IMR-90 (cell line): ENCODE measurements around the gene ENOX1. TPM values are rescaled to one million over a fixed set of nuclear protein-coding genes. Genes with fewer than 3 reads are reported as not detected.
A peak's percentile ranks its signal among the peaks of the same experiment; 100 is the strongest.

ENCODE experiments used
- ATAC-seq: fragments of 200-7000 bp; cut with Tn5 transposase; 2 replicates; pipeline ENCODE4 v1.9.1; 2020; ENCODE audit warnings: low read depth, mild to moderate bottlenecking, moderate library complexity
- BruUV-seq: library from RNA; stranded (reverse); fragments of 400-500 nt; replicated peaks from 2 replicates; lab custom pipeline; 2021; lab: Mats Ljungman, UMichigan
- CTCF ChIA-PET: fragments of 300-600 bp; formaldehyde crosslinking; extraction: SDS; loops from one replicate; lab custom pipeline; 2021; ENCODE audit warnings: antibody characterized with exemption; lab: Yijun Ruan, JAX
- POLR2A ChIA-PET: fragments of 300-600 bp; sonication (Branson Sonifier 250); formaldehyde crosslinking; loops from one replicate; lab custom pipeline; 2022; ENCODE audit warnings: antibody characterized with exemption; ENCODE audit not compliant: unreplicated experiment; lab: Charles Lee
- DNase-seq: peaks from one replicate; pipeline ENCODE4 v3.0.0; 2013
- H2AFZ ChIP-seq: replicated peaks from 2 replicates; pipeline ENCODE3; 2013; ENCODE audit warnings: low read length, mild to moderate bottlenecking; ENCODE audit not compliant: poor library complexity
- H2AK5ac ChIP-seq: 2 replicates; pipeline ENCODE4 v1.6.1; 2013; ENCODE audit warnings: low read depth, low read length, inconsistent platforms
- H2AK9ac ChIP-seq: replicated peaks from 2 replicates; pipeline ENCODE3; 2013; ENCODE audit warnings: mild to moderate bottlenecking, low read depth, low read length, moderate library complexity; ENCODE audit not compliant: poor library complexity
- H2BK120ac ChIP-seq: 2 replicates; pipeline ENCODE4 v1.6.1; 2013; ENCODE audit warnings: low read depth, low read length, inconsistent platforms
- H2BK15ac ChIP-seq: 3 replicates; pipeline ENCODE4 v1.6.1; 2013; ENCODE audit warnings: low read depth, low read length, inconsistent platforms
- H2BK20ac ChIP-seq: 2 replicates; pipeline ENCODE4 v1.6.1; 2013; ENCODE audit warnings: low read depth, mild to moderate bottlenecking, inconsistent platforms, low read length, moderate library complexity
- H2BK5ac ChIP-seq: 2 replicates; pipeline ENCODE4 v1.6.1; 2013; ENCODE audit warnings: mild to moderate bottlenecking, low read depth, low read length, inconsistent platforms; ENCODE audit not compliant: poor library complexity, severe bottlenecking
- H3K14ac ChIP-seq: replicated peaks from 2 replicates; pipeline ENCODE4 v1.6.1; 2013; ENCODE audit warnings: low read depth, low read length, inconsistent platforms
- H3K18ac ChIP-seq: 2 replicates; pipeline ENCODE4 v1.6.1; 2013; ENCODE audit warnings: low read depth, low read length, control low read depth
- H3K23ac ChIP-seq: 2 replicates; pipeline ENCODE4 v1.6.1; 2013; ENCODE audit warnings: low read depth, low read length, inconsistent platforms
- H3K27ac ChIP-seq: 2 replicates; pipeline ENCODE4 v1.5.1; 2013; ENCODE audit warnings: mild to moderate bottlenecking, control low read depth, low read length; ENCODE audit not compliant: insufficient read depth
- H3K27me3 ChIP-seq: 2 replicates; pipeline ENCODE4 v1.6.1; 2013; ENCODE audit warnings: low read length; ENCODE audit not compliant: control insufficient read depth, insufficient read depth
- H3K36me3 ChIP-seq: 2 replicates; pipeline ENCODE4 v1.6.1; 2013; ENCODE audit warnings: low read length, mixed read lengths; ENCODE audit not compliant: control insufficient read depth, insufficient read depth
- H3K4ac ChIP-seq: 2 replicates; pipeline ENCODE4 v1.6.1; 2013; ENCODE audit warnings: low read depth, low read length, inconsistent platforms
- H3K4me1 ChIP-seq: 2 replicates; pipeline ENCODE4 v1.6.1; 2013; ENCODE audit warnings: low read length, mixed read lengths; ENCODE audit not compliant: control insufficient read depth, insufficient read depth
- H3K4me2 ChIP-seq: 2 replicates; pipeline ENCODE4 v1.6.1; 2013; ENCODE audit warnings: low read depth, mild to moderate bottlenecking, control low read depth, low read length, moderate library complexity
- H3K4me3 ChIP-seq: 2 replicates; pipeline ENCODE4 v1.5.1; 2013; ENCODE audit warnings: low read depth, mild to moderate bottlenecking, control low read depth, low read length, moderate library complexity; ENCODE audit not compliant: insufficient read depth
- H3K56ac ChIP-seq: 2 replicates; pipeline ENCODE4 v1.6.1; 2013; ENCODE audit warnings: low read length, inconsistent platforms; ENCODE audit not compliant: insufficient read depth; ENCODE audit errors: extremely low read depth
- H3K79me1 ChIP-seq, 2 experiments: 2 replicates each; pipeline ENCODE4 v1.6.1; 2013; ENCODE audit warnings: low read length in 2 of 2, inconsistent platforms in 1 of 2, low read depth in 1 of 2
- H3K9ac ChIP-seq: 2 replicates; pipeline ENCODE4 v1.6.1; 2013; ENCODE audit warnings: low read depth, low read length, control low read depth
- H3K9me1 ChIP-seq: 2 replicates; pipeline ENCODE4 v1.6.1; 2013; ENCODE audit warnings: low read length, inconsistent platforms; ENCODE audit not compliant: insufficient read depth
- H3K9me3 ChIP-seq: 2 replicates; pipeline ENCODE4 v1.6.1; 2013; ENCODE audit warnings: low read length; ENCODE audit not compliant: control insufficient read depth, insufficient read depth
- H4K20me1 ChIP-seq: 2 replicates; pipeline ENCODE4 v1.6.1; 2013; ENCODE audit warnings: low read length, inconsistent platforms; ENCODE audit not compliant: insufficient read depth
- H4K5ac ChIP-seq: 2 replicates; pipeline ENCODE4 v1.6.1; 2013; ENCODE audit warnings: mild to moderate bottlenecking, low read depth, low read length, control low read depth
- H4K8ac ChIP-seq, 2 experiments: 2 replicates each; pipeline ENCODE4 v1.6.1; 2013; ENCODE audit warnings: low read depth in 2 of 2, low read length in 2 of 2, control low read depth in 1 of 2, inconsistent platforms in 1 of 2
- H4K91ac ChIP-seq: 2 replicates; pipeline ENCODE4 v1.6.1; 2013; ENCODE audit warnings: low read depth, low read length, inconsistent platforms; ENCODE audit not compliant: insufficient read depth
- BHLHE40 ChIP-seq: fragments of 150-350 bp; IDR thresholded peaks from 2 replicates; pipeline ENCODE4 v1.6.1; 2016; ENCODE audit warnings: mild to moderate bottlenecking, low read depth, low read length
- CEBPB ChIP-seq: IDR thresholded peaks from 2 replicates; pipeline ENCODE4 v1.6.1; 2012; ENCODE audit warnings: low read depth, low read length, improper control_type of control experiment
- CHD1 ChIP-seq: IDR thresholded peaks from 2 replicates; pipeline ENCODE4 v1.6.1; 2012; ENCODE audit warnings: low read depth, low read length, improper control_type of control experiment
- ELK1 ChIP-seq: fragments of 150-350 bp; IDR thresholded peaks from 2 replicates; pipeline ENCODE4 v1.6.1; 2016; ENCODE audit warnings: low read depth, mild to moderate bottlenecking, low read length, moderate library complexity, borderline replicate concordance
- MAFK ChIP-seq: IDR thresholded peaks from 2 replicates; pipeline ENCODE4 v1.6.1; 2012; ENCODE audit warnings: low read depth, low read length, improper control_type of control experiment
- MAZ ChIP-seq: IDR thresholded peaks from 2 replicates; pipeline ENCODE4 v1.6.1; 2012; ENCODE audit warnings: low read depth, mild to moderate bottlenecking, low read length, improper control_type of control experiment, moderate library complexity, borderline replicate concordance
- MXI1 ChIP-seq: IDR thresholded peaks from 2 replicates; pipeline ENCODE4 v1.6.1; 2012; ENCODE audit warnings: low read depth, mild to moderate bottlenecking, low read length, moderate library complexity, borderline replicate concordance
- NFE2L2 ChIP-seq: fragments of 150-350 bp; IDR thresholded peaks from 2 replicates; pipeline ENCODE4 v1.6.1; 2016; ENCODE audit warnings: low read depth, mild to moderate bottlenecking, low read length
- RFX5 ChIP-seq: IDR thresholded peaks from 2 replicates; pipeline ENCODE4 v1.8.0; 2012; ENCODE audit warnings: low read depth, mild to moderate bottlenecking, low read length, moderate library complexity
- USF2 ChIP-seq: fragments of 150-350 bp; IDR thresholded peaks from 2 replicates; pipeline ENCODE4 v1.6.1; 2017; ENCODE audit warnings: mild to moderate bottlenecking, antibody characterized with exemption, low read length, low read depth
- WGBS, 2 experiments: methylation state at CpG; one replicate each; pipeline versions ENCODE4 v1.1.5 to v1.1.7; 2013; ENCODE audit warnings: missing lambda C conversion rate in 2 of 2; ENCODE audit not compliant: insufficient read length in 1 of 2; ENCODE audit errors: extremely low coverage in 2 of 2; 5-methylcytosine and 5-hydroxymethylcytosine counted together
- dilution Hi-C: fragments of 300-500 bp; cut with HindIII; formaldehyde crosslinking; loops from one replicate; pipeline ENCODE4 v1.14.3; 2018; ENCODE audit warnings: low sequenced_read_pairs; ENCODE audit not compliant: unreplicated experiment
- in situ Hi-C: fragments of 300-500 bp; cut with MboI; formaldehyde crosslinking; loops from 3 replicates; pipeline ENCODE4 v1.14.3; 2019; ENCODE audit warnings: low sequenced_read_pairs, inconsistent platforms, mixed read lengths
- intact Hi-C: fragments of 100-400 bp; cut with micrococcal nuclease; formaldehyde crosslinking; loops from 2 replicates; pipeline ENCODE4 v1.10.0; 2022
- polyA plus RNA-seq, 3 experiments: library from polyadenylated mRNA; depleted of rRNA; stranded (reverse); fragments of >200 nt; gene quantifications; 2 replicates each; pipeline ENCODE4 v1.2.3, GENCODE V29; 2012; ENCODE audit warnings: low replicate concordance in 1 of 3
- total RNA-seq: library from RNA; depleted of rRNA; stranded (reverse); fragments of >200 nt; gene quantifications from 2 replicates; pipeline ENCODE4 v1.2.3, GENCODE V29; 2012

The ENOX1 gene
- total and polyA plus RNA-seq, 2 of the 4 experiments (the other 2 are of a cell fraction) = 0.99 to 1.3 TPM

- no TSS peak for BruUV-seq
- DNase-seq = no peak
- H3K23ac ChIP-seq = 0 out of 2 replicates have a peak overlapping the region, but pooled peaks have one; percentile 36
- peaks cover 13% of the 10 kb centered on the region for H3K4me1 ChIP-seq
- TF ChIP-seq MAZ (no peak), MXI1 (no peak), BHLHE40 (no peak), NFE2L2 (no peak), ELK1 (no peak), RFX5 (no peak), CHD1 (no peak), USF2 (no peak), MAFK (no peak), CEBPB (no peak)
- no peaks in the 10 kb centered on the region for H3K27me3 ChIP-seq
- peak overlapping the region; percentile 23; the same call in 1 of the 2 replicates for H4K5ac ChIP-seq
- peak overlapping the region; percentile 29; the same call in 1 of the 2 replicates for H3K14ac ChIP-seq
- H3K4ac ChIP-seq = peak overlapping the region; percentile 55
- no peaks in the 10 kb centered on the region for H4K20me1 ChIP-seq
- peak overlapping the region; percentile 84 for H2AK5ac ChIP-seq
- H3K79me1 ChIP-seq = no peaks in the 10 kb centered on the region
- H3K18ac ChIP-seq = no peak overlapping the region; the same call in 1 of the 2 replicates
- no peak overlapping the region for H2AK9ac ChIP-seq
- dilution Hi-C loops (no loop called here), in situ Hi-C loops (no loop called here), intact Hi-C loops (no loop called here)
- H3K27ac ChIP-seq = no peak overlapping the region
- H2BK5ac ChIP-seq = no peak overlapping the region
- no peaks in the 10 kb centered on the region for H3K36me3 ChIP-seq
- 0 out of 3 replicates have a peak overlapping the region, but pooled peaks have one; percentile 43 for H2BK15ac ChIP-seq
- H4K91ac ChIP-seq = peak overlapping the region; percentile 50; the same call in 1 of the 2 replicates
- ATAC-seq = no peak
- 60% methylated on average over 1 of the region's 3 CpGs; no CpG with 5 or more reads in 1 of the 2 experiments for WGBS, 2 experiments
- H3K56ac ChIP-seq = no peak overlapping the region
- H2BK120ac ChIP-seq = peak overlapping the region; percentile 65
- H3K9me1 ChIP-seq = no peaks in the 10 kb centered on the region; the same call in 1 of the 2 replicates
- no peak overlapping the region for H3K9ac ChIP-seq
- no peak overlapping the region for H3K4me2 ChIP-seq
- H2AFZ ChIP-seq = peak overlapping the region; percentile 77
- H3K9me3 ChIP-seq = peaks cover 3% of the 10 kb centered on the region; the same call in 1 of the 2 replicates
- H2BK20ac ChIP-seq = peak overlapping the region; percentile 41
- no peak overlapping the region for H3K4me3 ChIP-seq
- CTCF ChIA-PET = no interaction called here
- peak overlapping the region in 1 of 2 experiments; percentile 72; a peak in 2 of 4 replicates for H4K8ac ChIP-seq
- POLR2A ChIA-PET = no interaction called here
These were observed 421.8 kb downstream of the ENOX1 start for GRCh38 chr13:43365039-43365344.
